Esophagus muscularis mucosa (tissue), 3 donors: ENCODE results near the gene GGT7.

Experiments
- EP300 ChIP-seq: sonication (generic); formaldehyde crosslinking; IDR thresholded peaks from one replicate; pipeline ENCODE4 v1.6.1; 2017; ENCODE audit warnings: antibody characterized with exemption
- TF ChIP-seq, protein P1 (sequence below), 3 experiments: fragments of 200-600 bp in 2 of 3; fragments of 450-650 bp in 1 of 3; sonication (generic) in 2 of 3; IDR thresholded peaks; one replicate each; pipeline ENCODE4 v1.5.1; 2017 to 2019; ENCODE audit warnings: antibody characterized with exemption in 3 of 3, mild to moderate bottlenecking in 2 of 3, moderate library complexity in 1 of 3

DNA sequence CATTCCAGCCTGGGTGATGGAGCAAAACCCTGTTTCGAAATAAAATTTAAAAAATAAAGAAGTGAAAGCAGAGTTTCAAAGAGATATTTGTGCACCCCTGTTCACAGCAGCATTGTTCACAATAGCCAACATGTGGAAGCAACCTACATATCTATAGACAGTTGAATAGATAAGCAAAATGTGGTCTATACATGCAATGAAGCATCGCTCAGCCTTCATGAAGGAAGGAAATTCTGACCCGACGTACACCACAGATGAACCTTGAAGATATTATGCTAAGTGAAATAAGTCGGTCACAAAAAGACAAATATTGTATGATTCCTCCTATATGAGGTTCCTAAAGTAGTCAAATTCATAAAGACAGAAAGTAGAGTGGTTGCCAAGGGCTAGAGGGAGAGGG lies 40.7 kb downstream of the GGT7 start:
- TF ChIP-seq, protein P1, sequence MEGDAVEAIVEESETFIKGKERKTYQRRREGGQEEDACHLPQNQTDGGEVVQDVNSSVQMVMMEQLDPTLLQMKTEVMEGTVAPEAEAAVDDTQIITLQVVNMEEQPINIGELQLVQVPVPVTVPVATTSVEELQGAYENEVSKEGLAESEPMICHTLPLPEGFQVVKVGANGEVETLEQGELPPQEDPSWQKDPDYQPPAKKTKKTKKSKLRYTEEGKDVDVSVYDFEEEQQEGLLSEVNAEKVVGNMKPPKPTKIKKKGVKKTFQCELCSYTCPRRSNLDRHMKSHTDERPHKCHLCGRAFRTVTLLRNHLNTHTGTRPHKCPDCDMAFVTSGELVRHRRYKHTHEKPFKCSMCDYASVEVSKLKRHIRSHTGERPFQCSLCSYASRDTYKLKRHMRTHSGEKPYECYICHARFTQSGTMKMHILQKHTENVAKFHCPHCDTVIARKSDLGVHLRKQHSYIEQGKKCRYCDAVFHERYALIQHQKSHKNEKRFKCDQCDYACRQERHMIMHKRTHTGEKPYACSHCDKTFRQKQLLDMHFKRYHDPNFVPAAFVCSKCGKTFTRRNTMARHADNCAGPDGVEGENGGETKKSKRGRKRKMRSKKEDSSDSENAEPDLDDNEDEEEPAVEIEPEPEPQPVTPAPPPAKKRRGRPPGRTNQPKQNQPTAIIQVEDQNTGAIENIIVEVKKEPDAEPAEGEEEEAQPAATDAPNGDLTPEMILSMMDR (IDR thresholded peaks at IDR 0.05): no peak
- TF ChIP-seq EP300: no peak
